Aorta (tissue), 5 donors: ENCODE measurements around the gene HPN. TPM values are rescaled to one million over a fixed set of nuclear protein-coding genes. Genes with fewer than 3 reads are reported as not detected.
"Not testable (repeated sequence)": the region's sequence is repeated elsewhere in the genome, so short reads cannot be mapped to it uniquely, and the experiment has no call there.

Source experiments
- ATAC-seq: fragments of 200-7000 bp; cut with Tn5 transposase; one replicate; pipeline ENCODE4 v1.9.1; 2022; ENCODE audit warnings: moderate library complexity; ENCODE audit not compliant: low FRiP score
- DNase-seq, 2 donors: peaks; one replicate each; pipeline ENCODE4 v3.0.0-alpha.2; 2020
- H3K27ac ChIP-seq, 2 donors: one replicate each; pipeline ENCODE4 v1.5.1; 2013; ENCODE audit warnings: low read length in 2 of 2, mild to moderate bottlenecking in 2 of 2, moderate library complexity in 2 of 2, control low read depth in 1 of 2, inconsistent platforms in 1 of 2, low read depth in 1 of 2
- H3K27me3 ChIP-seq, 2 donors: one replicate each; pipeline ENCODE4 v1.6.1; 2013; ENCODE audit warnings: control low read depth in 1 of 2, low read length in 1 of 2, mild to moderate bottlenecking in 1 of 2, moderate library complexity in 1 of 2; ENCODE audit not compliant: insufficient read depth in 2 of 2, control insufficient read depth in 1 of 2
- H3K36me3 ChIP-seq, 2 donors: one replicate each; pipeline ENCODE4 v1.6.1; 2013; ENCODE audit warnings: control low read depth in 1 of 2, low read length in 1 of 2, mild to moderate bottlenecking in 1 of 2; ENCODE audit not compliant: insufficient read depth in 2 of 2, control insufficient read depth in 1 of 2
- H3K4me1 ChIP-seq, 2 donors: one replicate each; pipeline ENCODE4 v1.6.1; 2013; ENCODE audit warnings: low read length in 2 of 2, control low read depth in 1 of 2, mild to moderate bottlenecking in 1 of 2, moderate library complexity in 1 of 2; ENCODE audit not compliant: insufficient read depth in 2 of 2, control insufficient read depth in 1 of 2
- H3K4me3 ChIP-seq, 2 donors: one replicate each; pipeline ENCODE4 v1.5.1; 2013; ENCODE audit warnings: low read length in 2 of 2, control low read depth in 1 of 2, mild to moderate bottlenecking in 1 of 2
- H3K9me3 ChIP-seq: one replicate; pipeline ENCODE4 v1.6.1; 2013; ENCODE audit warnings: mild to moderate bottlenecking, low read length; ENCODE audit not compliant: control insufficient read depth
- WGBS, 2 donors: extraction: QIAGEN DNeasy Blood & Tissue Kit; methylation state at CpG; one replicate each; pipeline ENCODE4 v1.1.7; 2013; 5-methylcytosine and 5-hydroxymethylcytosine counted together
- intact Hi-C, 2 donors: fragments of 100-400 bp; cut with DNase I; formaldehyde crosslinking; loops; one replicate each; pipeline versions ENCODE4 v1.14.2 to v1.15.0; 2022
- polyA plus RNA-seq, 2 donors: library from polyadenylated mRNA; stranded (reverse); fragments of 200-250 nt; gene quantifications; one replicate each; pipeline ENCODE4 v1.2.3, GENCODE V29; 2013
- total RNA-seq, 2 donors: library from RNA; stranded (reverse); fragmentation: NEBNext Ultra II Directional; extraction: Animal tissue kit (Norgen Biotek cat#: 25700); gene quantifications; one replicate each; pipeline ENCODE4 v1.2.1, GENCODE V29; 2021
- donor health status: healthy with polysubstance abuse.
- donor health status: Bipolar disorder and iron deficiency.
- donor health status: DM: no; HTN: no; CAD: no.
- donor health status: DM: no; HTN: no; CAD: no.
- donor health status: DM: yes; HTN: yes; CAD: no.

HPN gene
- total and polyA plus RNA-seq, 4 donors, result 0.71 to 2.7 TPM; not detected in 2

DNA sequence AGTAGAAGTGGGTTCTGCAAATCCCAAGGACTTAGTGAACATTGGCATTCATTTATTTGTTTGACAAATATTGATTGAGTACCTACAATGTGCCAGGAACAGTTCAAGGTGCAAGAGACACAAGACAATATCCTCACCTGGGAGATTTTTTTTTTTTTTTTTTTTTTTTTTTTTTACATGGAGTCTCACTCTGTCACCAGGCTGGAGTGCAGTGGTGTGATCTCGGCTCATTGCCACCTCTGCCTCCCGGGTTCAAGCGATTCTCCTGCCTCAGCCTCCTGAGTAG, 13.0 kb upstream of the HPN start:
- H3K27me3 ChIP-seq, H3K27ac ChIP-seq, H3K4me1 ChIP-seq, H3K4me3 ChIP-seq, DNase-seq, ATAC-seq, H3K9me3 ChIP-seq, intact Hi-C loops, H3K36me3 ChIP-seq: not testable (repeated sequence)
- 78 to 93% methylated on average over 3 of the region's 3 CpGs for WGBS, 2 donors

DNA sequence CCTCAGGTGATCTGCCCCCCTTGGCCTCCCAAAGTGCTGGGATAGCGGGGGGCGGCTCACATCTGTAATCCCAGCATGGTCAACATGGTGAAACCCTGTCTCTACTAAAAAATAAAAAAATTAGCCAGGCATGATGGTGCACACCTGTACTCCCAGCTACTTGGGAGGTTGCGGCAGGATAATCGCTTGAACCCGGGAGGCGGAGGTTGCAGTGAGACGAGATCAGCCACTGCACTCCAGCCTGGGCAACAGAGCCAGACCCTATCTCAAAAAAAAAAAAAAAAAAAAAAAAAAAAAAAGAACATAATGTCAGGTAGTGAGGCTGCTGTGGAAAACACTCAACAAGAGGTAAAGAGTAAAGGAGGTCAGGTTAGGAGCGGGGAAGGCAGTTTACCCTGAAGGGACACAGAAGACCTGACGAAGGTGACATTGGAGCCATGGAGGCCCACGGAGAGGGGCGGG, 12.2 kb upstream of the HPN start:
- ATAC-seq, H3K9me3 ChIP-seq, H3K4me1 ChIP-seq, intact Hi-C loops, H3K4me3 ChIP-seq, H3K27me3 ChIP-seq, H3K27ac ChIP-seq, H3K36me3 ChIP-seq, DNase-seq: not testable (repeated sequence)
- WGBS, 2 donors, result 76 to 77% methylated on average over 11 of the region's 11 CpGs

DNA sequence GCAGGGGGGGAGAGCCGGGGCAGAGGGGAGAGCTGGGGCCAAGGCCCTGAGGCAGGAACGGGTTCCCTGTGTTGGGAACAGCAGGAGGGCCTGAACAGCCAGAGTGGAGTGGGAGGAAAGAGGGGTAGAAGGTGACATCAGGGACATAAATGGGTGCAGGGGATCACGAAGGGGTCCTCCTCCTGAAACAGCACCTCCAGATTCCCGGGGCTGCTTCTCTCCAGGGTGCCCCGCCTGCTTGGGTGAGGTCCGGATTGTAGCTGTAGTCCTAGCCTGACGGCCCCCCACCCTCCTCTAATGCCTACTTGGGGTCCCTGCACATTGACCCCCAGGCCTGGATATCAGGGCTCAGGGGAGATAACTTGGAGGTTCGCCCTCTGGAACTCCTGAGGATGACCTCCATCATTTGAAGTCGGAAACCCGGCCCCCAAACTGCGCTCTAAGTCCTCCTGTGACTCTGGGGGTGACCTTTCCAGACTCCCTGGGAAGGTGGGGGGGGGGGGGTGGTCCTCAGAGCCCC, 11.7 kb upstream of the HPN start:
- DNase-seq (peak in 1 of 2 donors; percentile 67), ATAC-seq (no peak)
- WGBS, 2 donors, result 21 to 22% methylated on average over 11 of the region's 11 CpGs
- no peaks in the 10 kb centered on the region for H3K27me3 ChIP-seq
- H3K4me1 ChIP-seq, result no peaks in the 10 kb centered on the region
- H3K9me3 ChIP-seq, result no peaks in the 10 kb centered on the region
- H3K36me3 ChIP-seq, result no peaks in the 10 kb centered on the region
- H3K27ac ChIP-seq, result no peak overlapping the region
- intact Hi-C loops, result no loop called here
- H3K4me3 ChIP-seq, result peak overlapping the region in 1 of 2 donors; percentile 87

DNA sequence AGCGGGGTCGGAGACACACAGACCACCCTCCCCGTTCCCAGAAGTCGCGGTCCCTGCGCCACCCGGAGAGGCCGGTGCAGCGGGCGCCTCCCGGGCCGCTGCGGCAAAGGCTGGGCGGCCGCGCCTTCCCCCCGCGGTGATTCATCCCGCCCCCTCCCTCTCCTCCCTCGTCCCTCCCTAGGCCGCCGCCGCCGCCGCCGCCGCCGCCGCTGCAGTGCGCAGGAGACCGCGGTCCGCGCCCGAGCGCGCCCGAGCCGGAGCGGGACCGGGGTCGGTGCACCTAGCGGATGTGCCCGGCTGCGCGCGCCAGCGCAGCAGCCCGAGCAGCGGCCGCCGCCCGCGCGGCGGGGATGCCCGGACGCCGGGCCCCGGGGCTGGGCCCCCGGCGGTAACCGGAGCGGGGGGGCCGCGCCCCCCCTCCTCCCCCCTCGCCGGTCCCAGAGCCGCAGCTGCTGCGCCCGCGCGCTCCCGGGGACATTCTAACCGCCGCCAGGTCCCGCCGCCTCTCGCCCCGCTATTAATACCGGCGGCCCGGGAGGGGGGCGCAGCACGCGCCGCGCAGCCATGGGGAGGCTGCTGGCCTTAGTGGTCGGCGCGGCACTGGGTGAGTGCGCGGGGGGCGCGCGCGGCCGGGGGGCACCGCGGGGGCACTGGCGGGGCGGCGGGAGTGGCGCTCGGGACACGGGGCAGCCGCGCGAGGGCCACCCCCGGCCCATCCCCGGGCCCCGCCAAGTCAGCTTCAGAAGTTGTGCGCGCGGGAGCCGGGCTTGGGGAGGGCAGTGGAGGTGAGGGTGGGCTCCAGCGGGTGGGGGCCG, 11.1 kb upstream of the HPN start, which contains the start of gene SCN1B:
TSS of gene SCN1B (plus strand) at position 214 of the 815 bp plus-strand sequence. CDS start at position 565, 351 bp downstream.
- WGBS, 2 donors, result 0 to 1% methylated on average over 51 to 118 of the region's 118 CpGs
- H3K36me3 ChIP-seq, result no peaks in the 10 kb centered on the region
- ATAC-seq, result peak; percentile 79
- peak; percentile 81 to 93 for DNase-seq
- no peaks in the 10 kb centered on the region for H3K27me3 ChIP-seq
- intact Hi-C loops, result no loop called here
- no peaks in the 10 kb centered on the region for H3K4me1 ChIP-seq
- peak within 1 kb of the TSS; percentile 71 to 87 for H3K4me3 ChIP-seq
- no peak within 1 kb of the TSS for H3K27ac ChIP-seq
- H3K9me3 ChIP-seq, result no peaks in the 10 kb centered on the region

DNA sequence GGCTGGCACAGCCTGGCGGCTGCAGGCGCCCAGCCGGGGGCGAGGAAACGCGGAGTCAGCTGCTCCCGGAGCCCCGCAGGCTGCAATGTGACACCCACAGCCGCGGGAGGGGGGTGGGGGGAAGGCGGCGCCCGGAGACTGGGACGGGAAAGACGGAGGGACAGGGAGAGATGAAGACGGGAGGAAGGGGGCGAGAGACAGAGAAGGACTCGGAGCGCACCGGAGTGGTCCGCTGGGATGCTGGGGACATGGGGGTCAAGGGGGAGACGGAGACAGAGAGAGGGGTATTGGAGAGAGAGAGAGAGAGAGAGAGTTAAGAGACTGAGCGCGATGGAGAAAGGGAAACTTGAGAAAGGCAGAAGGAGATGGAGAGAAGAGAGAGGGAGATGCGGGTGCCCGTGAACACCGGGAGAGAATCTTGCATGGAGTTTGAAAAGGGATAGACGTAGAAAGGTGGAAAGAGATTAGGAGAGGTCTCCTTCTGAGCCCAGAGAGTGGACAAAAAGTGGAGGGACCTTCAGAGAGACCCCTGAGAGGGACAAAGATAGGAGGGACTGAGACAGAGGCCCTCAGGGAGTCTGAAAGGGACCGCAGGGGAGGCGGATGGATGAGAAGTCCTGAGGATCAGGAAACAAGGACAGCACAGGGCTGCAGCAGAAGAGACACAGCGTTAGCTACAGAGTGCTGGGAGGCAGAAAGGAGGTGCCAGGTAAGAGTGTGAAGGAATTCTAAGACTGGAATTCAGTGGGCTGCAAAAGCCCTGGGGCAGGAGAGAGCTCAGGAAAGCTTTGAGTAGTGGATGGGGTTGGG, 10.2 kb upstream of the HPN start:
- no peaks in the 10 kb centered on the region for H3K27me3 ChIP-seq
- intact Hi-C loops, result no loop called here
- peak overlapping the region; percentile 71 to 87 for H3K4me3 ChIP-seq
- ATAC-seq, result peak; percentile 33
- DNase-seq, result no peak
- no peaks in the 10 kb centered on the region for H3K4me1 ChIP-seq
- H3K9me3 ChIP-seq, result no peaks in the 10 kb centered on the region
- H3K36me3 ChIP-seq, result no peaks in the 10 kb centered on the region
- 6 to 7% methylated on average over 31 of the region's 31 CpGs for WGBS, 2 donors
- H3K27ac ChIP-seq, result no peak overlapping the region

DNA sequence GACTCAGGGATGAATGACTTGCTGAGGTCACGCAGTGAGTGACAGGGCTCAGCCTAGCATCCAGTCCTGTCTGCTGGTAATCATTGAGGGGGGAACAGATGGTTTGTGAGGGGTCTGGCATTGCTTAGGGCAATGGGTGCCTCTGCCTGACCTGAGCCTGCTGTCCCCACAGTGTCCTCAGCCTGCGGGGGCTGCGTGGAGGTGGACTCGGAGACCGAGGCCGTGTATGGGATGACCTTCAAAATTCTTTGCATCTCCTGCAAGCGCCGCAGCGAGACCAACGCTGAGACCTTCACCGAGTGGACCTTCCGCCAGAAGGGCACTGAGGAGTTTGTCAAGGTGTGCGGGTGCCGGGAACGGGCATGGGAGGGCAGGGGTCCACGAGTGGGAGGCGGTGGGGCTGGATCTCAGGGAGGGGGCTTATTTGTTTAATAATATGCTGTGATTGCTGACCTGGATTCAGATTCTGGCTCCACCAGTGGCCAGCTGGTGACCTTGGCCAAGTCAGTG, 9.1 kb upstream of the HPN start:
- Histone ChIP-seq H3K27ac (no peak overlapping the region), H3K9me3 (no peaks in the 10 kb centered on the region), H3K27me3 (no peaks in the 10 kb centered on the region), H3K4me1 (no peaks in the 10 kb centered on the region), H3K4me3 (no peak overlapping the region), H3K36me3 (no peaks in the 10 kb centered on the region)
- no peak for DNase-seq
- no peak for ATAC-seq
- intact Hi-C loops, result no loop called here
- WGBS, 2 donors, result 97% methylated on average over 17 of the region's 17 CpGs

DNA sequence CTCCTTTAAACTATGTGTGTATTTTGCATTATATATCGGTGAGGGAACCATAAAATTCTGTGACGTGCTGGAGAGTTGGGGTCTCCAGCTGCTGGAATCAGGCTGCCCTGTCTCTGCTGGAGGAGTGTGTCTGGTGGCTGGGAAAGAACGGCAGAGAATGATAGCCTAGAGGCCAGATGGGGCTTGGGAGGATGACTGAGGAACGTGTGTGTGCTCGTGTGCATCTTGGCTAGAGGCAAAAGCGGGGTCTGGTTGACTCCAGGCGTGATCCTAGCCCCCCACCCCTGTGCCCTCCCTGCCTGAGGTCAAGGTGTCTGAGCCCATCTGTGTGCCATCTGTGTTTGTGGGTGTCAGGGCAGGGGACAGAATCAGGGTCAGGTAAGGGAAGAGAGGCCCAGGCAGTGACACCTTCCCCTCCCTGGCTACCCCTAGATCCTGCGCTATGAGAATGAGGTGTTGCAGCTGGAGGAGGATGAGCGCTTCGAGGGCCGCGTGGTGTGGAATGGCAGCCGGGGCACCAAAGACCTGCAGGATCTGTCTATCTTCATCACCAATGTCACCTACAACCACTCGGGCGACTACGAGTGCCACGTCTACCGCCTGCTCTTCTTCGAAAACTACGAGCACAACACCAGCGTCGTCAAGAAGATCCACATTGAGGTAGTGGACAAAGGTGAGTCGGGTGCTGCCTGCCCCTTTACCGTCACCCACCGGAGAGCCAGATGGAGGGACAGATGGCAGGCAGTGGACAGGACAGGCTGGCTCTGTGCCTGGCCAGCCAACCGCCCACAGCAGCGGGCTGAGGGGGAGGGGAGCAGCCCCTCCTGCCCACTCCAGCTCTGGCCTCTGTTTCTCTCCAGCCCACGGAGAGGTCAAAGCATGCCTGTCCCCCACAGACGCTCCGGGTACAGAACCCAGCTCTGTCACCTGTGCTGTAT, 8.2 kb upstream of the HPN start:
- ATAC-seq, result no peak
- Histone ChIP-seq H3K4me3 (no peak overlapping the region), H3K36me3 (no peaks in the 10 kb centered on the region), H3K4me1 (no peaks in the 10 kb centered on the region), H3K9me3 (no peaks in the 10 kb centered on the region), H3K27me3 (no peaks in the 10 kb centered on the region), H3K27ac (no peak overlapping the region)
- no peak for DNase-seq
- WGBS, 2 donors, result 94% methylated on average over 28 to 30 of the region's 30 CpGs
- intact Hi-C loops, result no loop called here

DNA sequence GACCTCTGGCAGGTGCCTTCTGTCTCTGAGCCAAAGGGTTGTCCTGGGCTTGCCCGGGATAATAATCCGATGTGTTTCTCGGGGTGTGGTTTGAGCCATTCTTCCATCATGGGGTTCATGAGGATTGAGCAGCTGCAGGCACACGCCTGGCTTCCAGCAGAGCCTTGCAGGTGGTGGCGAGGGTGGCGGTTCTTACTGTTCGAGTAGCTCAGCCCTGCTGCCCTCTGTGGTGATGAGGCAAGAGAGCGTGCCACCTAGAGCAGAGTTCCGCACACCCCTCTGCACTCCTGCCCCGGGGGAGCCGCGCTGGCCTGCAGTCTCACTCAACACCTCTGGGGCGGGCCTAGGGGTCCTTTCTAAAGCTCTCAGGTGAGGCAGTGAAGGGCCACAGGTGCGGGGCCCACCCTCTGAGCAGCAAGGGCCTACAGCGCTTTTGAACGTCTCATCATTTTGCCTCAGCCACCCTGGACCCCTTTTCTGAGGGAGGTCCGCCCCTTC, 7.5 kb upstream of the HPN start:
- Histone ChIP-seq H3K4me1 (no peaks in the 10 kb centered on the region), H3K36me3 (no peaks in the 10 kb centered on the region), H3K27me3 (no peaks in the 10 kb centered on the region), H3K27ac (no peak overlapping the region), H3K4me3 (no peak overlapping the region), H3K9me3 (no peaks in the 10 kb centered on the region)
- intact Hi-C loops, result no loop called here
- ATAC-seq (no peak), DNase-seq (no peak)
- 96 to 97% methylated on average over 17 of the region's 17 CpGs for WGBS, 2 donors
